ENCODE results near the gene IQCE. TPM values are rescaled to one million over a fixed set of nuclear protein-coding genes. Genes with fewer than 3 reads are reported as not detected.

Gene IQCE
- total and polyA plus RNA-seq, 10 of the 15 experiments (the other 5 are each of a cell fraction or from before 2014, with no cell fraction given): 0.37 to 8.1 (median 3.7) TPM

GRCh38 chr7:2604608-2605174 is 45.9 kb downstream of the IQCE start:
- no peak overlapping the region for H2AFZ ChIP-seq (ENCODE audit: control insufficient read depth, low read depth, low read length)
- no peak overlapping the region for H3K4me2 ChIP-seq (ENCODE audit: control insufficient read depth, insufficient read depth)
- 85% methylated on average over 26 of the region's 29 CpGs for WGBS (ENCODE audit: insufficient coverage, insufficient replicate concordance, low lambda C conversion rate, missing lambda C conversion rate)
- H4K20me1 ChIP-seq (ENCODE audit: control insufficient read depth, insufficient read depth): no peaks in the 10 kb centered on the region
- ChIA-PET POLR2A (no interaction called here), CTCF (interaction anchor here (0.7 kb wide), 1 partner anchor 40 kb away, joined by 3 read pairs; no protein-coding TSS in a partner anchor), SMC1A (ENCODE audit: uncharacterized antibody, unreplicated experiment) (interaction anchor here (1.6 kb wide), 1 partner anchor 10 kb away, joined by 3 read pairs; no protein-coding TSS in a partner anchor), RAD21 (ENCODE audit: unreplicated experiment) (no interaction called here)
- TF ChIP-seq RAD21 (IDR thresholded peaks at IDR 0.05; ENCODE audit: insufficient read depth, low read depth, low read length): no peak
- TF ChIP-seq CREB1 (IDR thresholded peaks at IDR 0.05; ENCODE audit: low read depth): no peak
- TF ChIP-seq REST (IDR thresholded peaks at IDR 0.05; ENCODE audit: low read depth, low read length): no peak
- TF ChIP-seq NFXL1 (IDR thresholded peaks at IDR 0.05; ENCODE audit: borderline replicate concordance): no peak
- no peak for TF ChIP-seq RUNX3 (IDR thresholded peaks at IDR 0.05; ENCODE audit: low read length)
- no peak for TF ChIP-seq ZNF217 (IDR thresholded peaks at IDR 0.05)
- TF ChIP-seq STAT1 (conservative IDR thresholded peaks at IDR 0.05): no peak
- 0 out of 4 replicates have a peak, but pooled peaks cover 0 to 2% of the 10 kb centered on the region in 2 experiments for H3K36me3 ChIP-seq (ENCODE audit: control insufficient read depth in 2 of 2, insufficient read depth in 2 of 2, low read length in 1 of 2)
- no peak overlapping the region for H3K27ac ChIP-seq (ENCODE audit: control insufficient read depth, insufficient read depth)
- no peak for ATAC-seq
- no TSS peak for BruUV-seq (replicated peaks)
- in situ Hi-C loops (cut with MboI) (no loop called here), intact Hi-C loops (cut with micrococcal nuclease; ENCODE audit: unreplicated experiment) (no loop called here)
- H3K27me3 ChIP-seq (replicated peaks in 1 of 2; ENCODE audit: control insufficient read depth in 2 of 2, insufficient read depth in 2 of 2, low read length in 1 of 2): no peaks in the 10 kb centered on the region
- H3K9me3 ChIP-seq (replicated peaks; ENCODE audit: control insufficient read depth, insufficient read depth, low read length): no peaks in the 10 kb centered on the region
- no peak for DNase-seq (ENCODE audit: low read depth, low spot score)
- H3K4me1 ChIP-seq (ENCODE audit: control insufficient read depth, insufficient read depth, low read length): peaks cover 10% of the 10 kb centered on the region
- no peak for FAIRE-seq
- no peak overlapping the region for H3K9ac ChIP-seq (ENCODE audit: control insufficient read depth, insufficient read depth, low read length)
- H3K4me3 ChIP-seq: no peak overlapping the region
- no peaks in the 10 kb centered on the region for H3K79me2 ChIP-seq (ENCODE audit: control insufficient read depth, insufficient read depth, low read length)
